ENCODE measurements around the gene DIPK1A. TPM values are rescaled to one million over a fixed set of nuclear protein-coding genes. Genes with fewer than 3 reads are reported as not detected.

The DIPK1A gene
- total RNA-seq, 1 experiment from 2014 or later: 3.8 TPM

DNA sequence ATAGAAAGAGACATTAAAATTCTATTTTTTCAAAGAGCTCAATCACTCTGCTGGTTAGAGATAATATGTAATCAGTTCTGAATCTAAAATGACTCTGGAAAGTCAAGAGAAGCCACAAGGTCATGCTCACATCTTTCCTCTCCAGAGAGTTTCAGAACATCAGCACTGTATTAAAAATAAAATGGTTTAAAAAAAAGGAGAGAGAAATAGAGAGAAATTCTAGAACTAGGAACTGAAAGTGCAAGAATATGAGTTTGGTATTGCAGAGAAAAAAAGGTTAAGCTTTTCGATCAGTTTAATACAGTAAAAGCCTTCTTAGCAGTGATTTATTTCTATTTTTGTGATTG, 44.0 kb upstream of the DIPK1A start:
- no peak overlapping the region for H4K8ac ChIP-seq (replicated peaks; ENCODE audit: insufficient read length, low read depth, low read length)
- no peaks in the 10 kb centered on the region for H4K20me1 ChIP-seq (ENCODE audit: control insufficient read depth, insufficient read depth, insufficient read length)
- H3K23me2 ChIP-seq (ENCODE audit: insufficient read length, low read depth, low read length, poor library complexity, severe bottlenecking): no peaks in the 10 kb centered on the region
- no peak overlapping the region for H2BK20ac ChIP-seq (ENCODE audit: low read depth, low read length, poor library complexity, severe bottlenecking)
- H3K27ac Mint-ChIP-seq: no peak overlapping the region
- H3K36me3 Mint-ChIP-seq (ENCODE audit: insufficient read depth in 1 of 3, low read depth in 3 of 3): no peaks in the 10 kb centered on the region
- H3K4me1 Mint-ChIP-seq: peaks cover 19 to 32% of the 10 kb centered on the region in 2 experiments
- H2AK5ac ChIP-seq (ENCODE audit: insufficient read length, low read length): no peak overlapping the region
- no peak overlapping the region for H4K91ac ChIP-seq (ENCODE audit: insufficient read length, low read depth, low read length)
- no peak overlapping the region for H3K56ac ChIP-seq (ENCODE audit: insufficient read length, low read depth, low read length)
- no peaks in the 10 kb centered on the region for H3K9me3 ChIP-seq (ENCODE audit: control insufficient read depth, low read depth, low read length)
- H3K18ac ChIP-seq (ENCODE audit: insufficient read length, low read depth, low read length): no peak overlapping the region
- H3K27ac ChIP-seq (ENCODE audit: insufficient read length, low read depth, low read length): no peak overlapping the region
- H3K4me2 ChIP-seq (ENCODE audit: insufficient read depth, insufficient read length, low read length): no peak overlapping the region
- H3K4me1 ChIP-seq (ENCODE audit: insufficient read depth, low read length): peaks cover 3% of the 10 kb centered on the region; the same call in 1 of the 2 replicates
- TF ChIP-seq, protein P1, sequence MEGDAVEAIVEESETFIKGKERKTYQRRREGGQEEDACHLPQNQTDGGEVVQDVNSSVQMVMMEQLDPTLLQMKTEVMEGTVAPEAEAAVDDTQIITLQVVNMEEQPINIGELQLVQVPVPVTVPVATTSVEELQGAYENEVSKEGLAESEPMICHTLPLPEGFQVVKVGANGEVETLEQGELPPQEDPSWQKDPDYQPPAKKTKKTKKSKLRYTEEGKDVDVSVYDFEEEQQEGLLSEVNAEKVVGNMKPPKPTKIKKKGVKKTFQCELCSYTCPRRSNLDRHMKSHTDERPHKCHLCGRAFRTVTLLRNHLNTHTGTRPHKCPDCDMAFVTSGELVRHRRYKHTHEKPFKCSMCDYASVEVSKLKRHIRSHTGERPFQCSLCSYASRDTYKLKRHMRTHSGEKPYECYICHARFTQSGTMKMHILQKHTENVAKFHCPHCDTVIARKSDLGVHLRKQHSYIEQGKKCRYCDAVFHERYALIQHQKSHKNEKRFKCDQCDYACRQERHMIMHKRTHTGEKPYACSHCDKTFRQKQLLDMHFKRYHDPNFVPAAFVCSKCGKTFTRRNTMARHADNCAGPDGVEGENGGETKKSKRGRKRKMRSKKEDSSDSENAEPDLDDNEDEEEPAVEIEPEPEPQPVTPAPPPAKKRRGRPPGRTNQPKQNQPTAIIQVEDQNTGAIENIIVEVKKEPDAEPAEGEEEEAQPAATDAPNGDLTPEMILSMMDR (conservative IDR thresholded peaks at IDR 0.05): no peak
- no peak overlapping the region for H3K23ac ChIP-seq (ENCODE audit: insufficient read length, low read depth, low read length)
- no peak overlapping the region for H3K4me3 Mint-ChIP-seq
- no peaks in the 10 kb centered on the region for H3K9me3 Mint-ChIP-seq
- no peak overlapping the region for H2BK12ac ChIP-seq (ENCODE audit: insufficient read length, low read depth, low read length)
- no peak for DNase-seq
- no peak overlapping the region for H2BK5ac ChIP-seq (ENCODE audit: insufficient read length, low read length)
- H3T11ph ChIP-seq (ENCODE audit: low read length): no peak overlapping the region
- no peaks in the 10 kb centered on the region for H3K27me3 ChIP-seq (ENCODE audit: insufficient read depth, low read length)
- no peak overlapping the region for H2BK15ac ChIP-seq (ENCODE audit: low read depth, low read length)
- H3K27me3 Mint-ChIP-seq (ENCODE audit: low read depth): no peaks in the 10 kb centered on the region
- no peak overlapping the region for H3K14ac ChIP-seq (ENCODE audit: insufficient read depth, low read length)
- H3K4ac ChIP-seq (ENCODE audit: low read depth, low read length): no peak overlapping the region
- H2AFZ ChIP-seq (ENCODE audit: low read length): no peak overlapping the region
- no CpG with 5 or more reads among the region's 1 CpG for WGBS (ENCODE audit: extremely low coverage, insufficient read length, low lambda C conversion rate)
- no peaks in the 10 kb centered on the region for H3K79me2 ChIP-seq (ENCODE audit: insufficient read depth, low read length)
- H2BK120ac ChIP-seq (ENCODE audit: low read depth, low read length, poor library complexity, severe bottlenecking): no peak overlapping the region
- no peaks in the 10 kb centered on the region for H3K79me1 ChIP-seq (ENCODE audit: insufficient read depth, low read depth, low read length, poor library complexity, severe bottlenecking)
- no peak overlapping the region for H4K5ac ChIP-seq (ENCODE audit: insufficient read length, low read depth, low read length)
- no peak overlapping the region for H3K9ac ChIP-seq (ENCODE audit: extremely low read depth, insufficient read length, low read length)

Measured in H9 (cell line).